IPS DF 4.7 (cell line): ENCODE data around the gene ZNF454.

ENCODE experiments used
- DNase-seq: peaks from one replicate; pipeline ENCODE4 v3.0.0-alpha.2; 2013; ENCODE audit warnings: low spot score; ENCODE audit errors: extremely low read depth

ZNF454 gene

GRCh38 chr5:178940569-178941360 is at the start of gene ZNF454:
Gene ZNF454, plus strand, starts transcription at chr5:178941198. Its CDS starts 1,594 bp downstream, at chr5:178942792.
- no peak for DNase-seq

- DNase-seq: no peak
These were observed 45.1 kb upstream of the ZNF454 start, which contains the start of gene ZFP2 for GRCh38 chr5:178895615-178896571. Gene ZFP2, plus strand, starts transcription at chr5:178895913. Its CDS starts 35,401 bp downstream, at chr5:178931314.

GRCh38 chr5:178899289-178899688 is 41.7 kb upstream of the ZNF454 start:
- no peak for DNase-seq

GRCh38 chr5:178902849-178903248 is 38.1 kb upstream of the ZNF454 start:
- no peak for DNase-seq

GRCh38 chr5:178931846-178932760 is 8.9 kb upstream of the ZNF454 start:
- DNase-seq: no peak

GRCh38 chr5:178941361-178941760 is 363 bp downstream of the ZNF454 start:
- no peak for DNase-seq

- no peak for DNase-seq
These were observed 24.6 kb downstream of the ZNF454 start for GRCh38 chr5:178965465-178966055.

- no peak for DNase-seq
These were observed 40.4 kb downstream of the ZNF454 start for GRCh38 chr5:178981381-178981780.

- no peak for DNase-seq
These were observed 41.9 kb downstream of the ZNF454 start for GRCh38 chr5:178982941-178983340.

GRCh38 chr5:178983728-178984127 is 42.7 kb downstream of the ZNF454 start:
- no peak for DNase-seq

- DNase-seq: no peak
These were observed 43.4 kb downstream of the ZNF454 start for GRCh38 chr5:178984145-178985072.

- no peak for DNase-seq
These were observed 45.4 kb downstream of the ZNF454 start for GRCh38 chr5:178986326-178986960.

- no peak for DNase-seq
These were observed 47.6 kb downstream of the ZNF454 start for GRCh38 chr5:178988436-178989220.

- DNase-seq: no peak
These were observed 48.3 kb downstream of the ZNF454 start for GRCh38 chr5:178989311-178989710.

- DNase-seq: no peak
These were observed 49.5 kb downstream of the ZNF454 start for GRCh38 chr5:178990491-178990890.

- no peak for DNase-seq
These were observed 50.5 kb downstream of the ZNF454 start for GRCh38 chr5:178991190-178992145.

- no peak for DNase-seq
These were observed 51.4 kb downstream of the ZNF454 start for GRCh38 chr5:178992291-178992895.
